OCI-LY3 (cell line): ENCODE results near the gene OSBPL9.

Experiments
- EZH2phosphoT487 ChIP-seq: fragments of 200-600 bp; shearing (Covaris generic); IDR thresholded peaks from 2 replicates; pipeline ENCODE4 v1.6.1; 2018; ENCODE audit warnings: antibody characterized with exemption, mixed run types, low read depth
- TF ChIP-seq, protein P1 (sequence below): fragments of 200-600, 300-600 bp; sonication (generic); IDR thresholded peaks from 2 replicates; pipeline ENCODE4 v1.5.1; 2014; ENCODE audit warnings: antibody characterized with exemption, low read length, low read depth

DNA sequence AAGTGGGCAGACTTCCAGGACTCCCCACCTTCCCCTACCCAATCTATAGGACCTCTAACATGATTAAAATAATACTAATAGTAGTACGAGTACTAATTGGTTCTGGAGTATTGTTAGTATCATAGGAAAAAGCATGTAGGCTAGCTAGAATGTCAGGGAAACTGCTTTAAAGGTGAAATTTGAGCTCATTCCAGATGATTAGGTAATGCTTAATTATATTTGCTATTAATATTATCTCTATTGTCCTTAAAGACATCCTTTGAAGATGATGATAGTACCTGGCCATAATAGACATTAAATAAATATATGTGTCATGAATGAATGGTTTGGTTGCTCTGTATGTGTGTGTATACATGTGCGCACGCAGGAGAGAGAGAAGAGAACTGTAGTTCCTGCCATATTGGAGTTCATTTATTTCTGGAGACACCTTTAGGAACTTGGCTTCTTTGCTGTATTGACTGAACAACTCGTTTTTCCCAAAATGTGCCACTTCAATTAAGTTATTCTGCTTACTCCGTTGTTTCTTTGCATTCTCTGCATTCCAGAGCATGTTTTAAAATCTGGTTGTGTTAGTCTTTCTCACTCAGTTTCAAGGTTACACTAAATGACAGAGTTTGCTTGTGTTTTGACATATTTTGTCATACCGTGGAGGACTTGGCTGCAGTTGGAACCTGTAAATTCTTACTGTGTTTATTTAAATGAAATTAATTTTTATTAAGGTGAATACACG lies 117.1 kb downstream of the OSBPL9 start:
- TF ChIP-seq, protein P1, sequence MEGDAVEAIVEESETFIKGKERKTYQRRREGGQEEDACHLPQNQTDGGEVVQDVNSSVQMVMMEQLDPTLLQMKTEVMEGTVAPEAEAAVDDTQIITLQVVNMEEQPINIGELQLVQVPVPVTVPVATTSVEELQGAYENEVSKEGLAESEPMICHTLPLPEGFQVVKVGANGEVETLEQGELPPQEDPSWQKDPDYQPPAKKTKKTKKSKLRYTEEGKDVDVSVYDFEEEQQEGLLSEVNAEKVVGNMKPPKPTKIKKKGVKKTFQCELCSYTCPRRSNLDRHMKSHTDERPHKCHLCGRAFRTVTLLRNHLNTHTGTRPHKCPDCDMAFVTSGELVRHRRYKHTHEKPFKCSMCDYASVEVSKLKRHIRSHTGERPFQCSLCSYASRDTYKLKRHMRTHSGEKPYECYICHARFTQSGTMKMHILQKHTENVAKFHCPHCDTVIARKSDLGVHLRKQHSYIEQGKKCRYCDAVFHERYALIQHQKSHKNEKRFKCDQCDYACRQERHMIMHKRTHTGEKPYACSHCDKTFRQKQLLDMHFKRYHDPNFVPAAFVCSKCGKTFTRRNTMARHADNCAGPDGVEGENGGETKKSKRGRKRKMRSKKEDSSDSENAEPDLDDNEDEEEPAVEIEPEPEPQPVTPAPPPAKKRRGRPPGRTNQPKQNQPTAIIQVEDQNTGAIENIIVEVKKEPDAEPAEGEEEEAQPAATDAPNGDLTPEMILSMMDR, result no peak
- TF ChIP-seq EZH2phosphoT487, result no peak
